Activated CD4-positive, alpha-beta T cell treated with anti-CD3 and anti-CD28 coated beads for 4 hours (primary cell): ENCODE data around the gene NF1.
"Not testable (repeated sequence)": the region's sequence is repeated elsewhere in the genome, so short reads cannot be mapped to it uniquely, and the experiment has no call there.

Experiments
- DNase-seq, 2 donors: peaks; one replicate each; pipeline ENCODE4 v3.0.0-alpha.2; 2020

NF1 gene, protein sequence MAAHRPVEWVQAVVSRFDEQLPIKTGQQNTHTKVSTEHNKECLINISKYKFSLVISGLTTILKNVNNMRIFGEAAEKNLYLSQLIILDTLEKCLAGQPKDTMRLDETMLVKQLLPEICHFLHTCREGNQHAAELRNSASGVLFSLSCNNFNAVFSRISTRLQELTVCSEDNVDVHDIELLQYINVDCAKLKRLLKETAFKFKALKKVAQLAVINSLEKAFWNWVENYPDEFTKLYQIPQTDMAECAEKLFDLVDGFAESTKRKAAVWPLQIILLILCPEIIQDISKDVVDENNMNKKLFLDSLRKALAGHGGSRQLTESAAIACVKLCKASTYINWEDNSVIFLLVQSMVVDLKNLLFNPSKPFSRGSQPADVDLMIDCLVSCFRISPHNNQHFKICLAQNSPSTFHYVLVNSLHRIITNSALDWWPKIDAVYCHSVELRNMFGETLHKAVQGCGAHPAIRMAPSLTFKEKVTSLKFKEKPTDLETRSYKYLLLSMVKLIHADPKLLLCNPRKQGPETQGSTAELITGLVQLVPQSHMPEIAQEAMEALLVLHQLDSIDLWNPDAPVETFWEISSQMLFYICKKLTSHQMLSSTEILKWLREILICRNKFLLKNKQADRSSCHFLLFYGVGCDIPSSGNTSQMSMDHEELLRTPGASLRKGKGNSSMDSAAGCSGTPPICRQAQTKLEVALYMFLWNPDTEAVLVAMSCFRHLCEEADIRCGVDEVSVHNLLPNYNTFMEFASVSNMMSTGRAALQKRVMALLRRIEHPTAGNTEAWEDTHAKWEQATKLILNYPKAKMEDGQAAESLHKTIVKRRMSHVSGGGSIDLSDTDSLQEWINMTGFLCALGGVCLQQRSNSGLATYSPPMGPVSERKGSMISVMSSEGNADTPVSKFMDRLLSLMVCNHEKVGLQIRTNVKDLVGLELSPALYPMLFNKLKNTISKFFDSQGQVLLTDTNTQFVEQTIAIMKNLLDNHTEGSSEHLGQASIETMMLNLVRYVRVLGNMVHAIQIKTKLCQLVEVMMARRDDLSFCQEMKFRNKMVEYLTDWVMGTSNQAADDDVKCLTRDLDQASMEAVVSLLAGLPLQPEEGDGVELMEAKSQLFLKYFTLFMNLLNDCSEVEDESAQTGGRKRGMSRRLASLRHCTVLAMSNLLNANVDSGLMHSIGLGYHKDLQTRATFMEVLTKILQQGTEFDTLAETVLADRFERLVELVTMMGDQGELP (N-terminal part only)

DNA sequence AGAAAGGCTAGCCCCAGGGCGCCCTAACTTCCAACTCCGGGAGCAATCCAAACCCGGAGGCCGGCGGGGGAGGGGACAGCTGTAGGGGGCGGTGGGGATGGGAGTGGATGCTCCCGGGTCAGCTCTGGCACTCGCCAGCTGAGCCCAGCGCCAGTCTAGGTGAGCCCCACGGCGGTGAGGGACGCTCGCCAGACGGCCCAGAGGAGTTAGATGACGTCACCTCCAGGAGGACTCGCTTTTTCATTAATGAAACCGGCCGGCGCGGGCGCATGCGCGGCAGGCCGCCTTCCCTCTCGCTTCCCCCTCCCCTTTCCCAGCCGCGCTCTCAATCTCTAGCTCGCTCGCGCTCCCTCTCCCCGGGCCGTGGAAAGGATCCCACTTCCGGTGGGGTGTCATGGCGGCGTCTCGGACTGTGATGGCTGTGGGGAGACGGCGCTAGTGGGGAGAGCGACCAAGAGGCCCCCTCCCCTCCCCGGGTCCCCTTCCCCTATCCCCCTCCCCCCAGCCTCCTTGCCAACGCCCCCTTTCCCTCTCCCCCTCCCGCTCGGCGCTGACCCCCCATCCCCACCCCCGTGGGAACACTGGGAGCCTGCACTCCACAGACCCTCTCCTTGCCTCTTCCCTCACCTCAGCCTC is at the start of gene NF1:
NF1 (plus strand) TSS at position 378 of the 636 bp plus-strand sequence. CDS start 333 bp downstream, outside the sequence.
- peak; percentile 82 to 87 for DNase-seq

DNA sequence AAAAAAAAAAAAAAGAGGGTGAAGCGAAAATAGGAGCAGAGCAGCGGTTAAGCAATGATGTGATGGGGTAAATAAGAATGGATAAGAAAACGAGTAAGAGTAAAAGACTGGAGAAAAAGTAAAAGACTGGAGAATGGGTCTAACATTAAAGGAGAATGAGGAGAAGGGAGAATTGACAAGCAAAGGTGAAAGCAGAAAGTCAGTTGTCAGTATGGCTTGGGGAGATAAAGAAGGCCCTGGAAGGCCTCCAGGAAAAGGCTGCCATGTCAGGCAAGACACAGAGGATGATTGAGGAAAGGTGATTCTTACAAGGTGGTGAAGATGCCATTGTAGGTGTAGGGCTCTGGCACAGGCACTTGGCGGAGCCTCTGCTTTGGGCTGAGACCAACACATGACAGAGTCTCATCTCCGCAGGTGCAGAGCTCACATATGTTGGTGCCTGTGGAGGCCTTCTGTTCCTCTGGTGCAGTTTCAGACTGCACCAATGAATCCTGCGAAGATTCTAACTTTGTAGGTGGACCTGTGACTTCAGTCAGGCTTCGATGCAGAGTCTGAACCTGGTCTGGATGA is 47.8 kb upstream of the NF1 start:
- DNase-seq, result not testable (repeated sequence)

DNA sequence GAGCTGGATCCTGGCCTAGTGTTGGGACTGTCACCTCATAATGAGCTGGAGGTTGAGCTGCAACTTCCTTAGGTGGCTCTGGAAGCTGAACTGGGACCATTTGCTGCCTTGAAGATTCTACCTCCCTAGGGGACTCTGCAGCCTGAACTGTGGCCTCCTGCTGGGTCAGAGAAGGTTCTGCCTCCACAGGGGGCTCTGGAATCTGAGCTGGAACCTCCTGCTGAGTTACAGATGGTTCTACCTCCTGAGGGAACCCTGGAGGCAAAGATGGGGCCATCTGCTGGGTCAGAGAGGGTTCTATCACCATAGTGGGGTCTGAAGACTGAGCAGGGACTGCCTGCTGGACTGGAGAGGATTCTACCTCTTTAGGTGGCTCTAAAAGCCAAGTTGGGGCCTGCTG is 46.6 kb upstream of the NF1 start:
- no peak for DNase-seq

DNA sequence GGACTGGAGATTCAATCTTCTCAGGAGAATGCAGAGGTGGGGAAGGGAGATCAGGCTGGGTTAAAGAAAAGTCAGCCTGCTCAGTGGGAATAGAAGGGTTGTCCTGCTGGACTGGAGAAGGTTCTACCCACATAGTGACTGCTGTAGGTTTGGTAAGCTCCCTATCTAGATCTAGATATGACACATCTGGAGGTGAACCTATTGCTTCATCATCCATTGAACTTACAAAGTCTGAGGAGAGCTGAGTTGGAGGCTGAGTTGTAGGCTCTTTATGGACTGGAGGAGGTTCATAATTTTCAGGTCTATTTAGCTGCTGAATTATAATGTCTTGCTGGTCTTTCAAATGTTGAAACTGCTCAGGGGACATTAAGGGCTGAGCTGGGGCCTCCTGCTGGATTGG is 46.0 kb upstream of the NF1 start:
- no peak for DNase-seq

DNA sequence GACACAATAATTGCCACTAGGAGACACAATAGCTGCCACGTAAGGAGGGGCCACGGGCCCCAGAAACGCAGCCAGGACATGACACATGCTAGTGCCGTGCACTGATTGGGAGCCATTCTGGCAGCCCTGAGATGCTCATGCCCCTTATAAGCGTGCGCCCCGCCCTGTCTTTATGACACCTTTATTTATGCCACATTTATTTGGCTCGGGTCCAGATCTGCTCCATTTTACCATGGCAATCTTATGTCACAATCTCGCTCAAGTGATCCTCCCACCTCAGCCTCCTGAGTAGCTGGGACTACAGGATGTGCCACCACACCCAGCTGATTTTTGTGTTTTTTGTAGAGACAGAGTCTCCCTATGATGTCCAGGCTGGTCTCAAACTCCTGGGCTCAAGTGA is 43.8 kb upstream of the NF1 start:
- no peak for DNase-seq

DNA sequence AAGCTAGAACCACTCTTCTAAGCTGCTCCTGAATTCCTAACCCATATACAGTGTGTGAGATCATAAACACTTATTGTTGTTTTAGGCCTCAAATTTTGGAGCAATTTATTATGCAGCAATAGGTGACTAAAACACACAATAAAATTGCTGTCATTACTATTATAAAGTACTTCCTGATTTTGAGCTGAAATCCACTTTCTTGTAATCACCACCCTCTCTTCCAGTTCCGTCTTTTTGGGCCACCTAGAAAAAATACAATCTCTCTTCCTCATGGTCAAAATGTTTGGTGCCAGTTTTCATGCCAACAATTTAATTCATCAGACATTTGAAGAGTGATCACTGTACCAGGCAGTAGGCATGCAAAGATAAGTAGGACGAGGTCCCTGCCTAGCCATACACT is 43.3 kb upstream of the NF1 start:
- DNase-seq, result no peak

DNA sequence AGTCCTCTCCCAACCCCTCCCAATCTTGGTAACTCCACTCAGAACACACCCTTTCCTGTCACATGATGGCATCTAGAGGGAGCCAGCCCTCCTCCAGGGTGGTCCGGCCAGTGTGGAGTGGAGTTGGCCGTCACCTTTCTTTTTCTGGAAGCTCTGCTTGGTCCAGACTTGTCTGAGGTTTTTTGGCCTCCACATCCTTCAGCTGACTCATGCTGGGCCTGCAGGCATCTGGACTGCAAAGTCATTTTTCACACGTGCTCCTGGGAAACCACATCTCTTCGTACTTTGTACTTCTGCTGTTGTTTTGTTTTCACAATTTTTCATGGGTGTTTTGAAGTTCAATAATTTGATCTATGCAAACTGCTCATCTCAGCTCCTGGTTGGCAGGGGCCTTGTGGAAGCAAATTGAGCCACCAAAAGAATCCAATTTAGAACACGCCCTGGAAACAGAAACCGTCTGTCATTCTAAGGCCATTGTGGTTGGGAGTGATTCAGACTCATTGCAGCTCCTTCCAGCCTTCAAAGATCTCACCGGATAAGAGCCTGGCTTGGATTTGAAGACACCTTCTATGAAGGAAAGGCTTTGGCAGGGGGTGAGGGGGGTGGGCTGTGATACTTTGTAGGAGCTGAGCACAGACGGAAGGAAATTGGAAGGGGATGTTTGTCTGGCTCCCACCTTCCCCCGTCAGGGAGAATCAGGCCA is 42.4 kb upstream of the NF1 start:
- no peak for DNase-seq

DNA sequence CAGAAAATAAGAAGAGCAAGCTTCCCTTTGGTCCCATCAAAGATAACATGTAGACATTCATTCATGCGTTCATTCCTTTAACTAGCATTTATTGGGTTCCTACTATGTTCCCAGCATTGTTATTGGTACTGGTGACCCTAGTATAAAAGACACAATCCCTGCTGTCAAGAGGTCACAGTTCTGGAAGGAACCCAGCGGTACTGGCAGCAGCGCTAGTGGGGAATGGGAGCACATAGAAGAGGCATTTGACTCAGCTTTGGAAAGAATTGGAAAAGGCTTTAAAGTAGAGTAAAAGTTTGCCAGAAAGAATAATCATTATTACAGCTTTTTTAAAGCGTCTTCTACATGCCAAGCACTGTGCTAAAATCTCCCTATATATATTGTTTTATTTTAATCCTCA is 41.7 kb upstream of the NF1 start:
- DNase-seq, result no peak

DNA sequence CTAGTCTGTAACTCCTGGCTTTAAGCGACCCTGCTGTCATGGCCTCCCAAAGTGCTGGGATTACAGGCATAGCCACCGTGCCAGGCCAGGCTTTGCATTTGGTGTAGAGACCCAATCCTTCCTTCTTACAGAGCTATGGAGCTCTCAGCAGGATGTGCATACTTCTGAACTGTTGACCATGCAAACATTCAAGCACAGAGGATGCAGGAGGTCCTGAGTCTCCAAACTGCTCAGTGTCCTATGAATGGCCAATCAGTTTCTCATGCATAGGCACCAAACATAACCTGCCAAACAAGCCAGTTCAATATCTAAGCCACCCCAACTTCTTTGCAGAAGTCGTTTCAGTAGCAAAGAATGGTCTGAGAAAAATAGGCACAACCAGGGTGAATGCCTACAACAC is 40.0 kb upstream of the NF1 start:
- no peak for DNase-seq

DNA sequence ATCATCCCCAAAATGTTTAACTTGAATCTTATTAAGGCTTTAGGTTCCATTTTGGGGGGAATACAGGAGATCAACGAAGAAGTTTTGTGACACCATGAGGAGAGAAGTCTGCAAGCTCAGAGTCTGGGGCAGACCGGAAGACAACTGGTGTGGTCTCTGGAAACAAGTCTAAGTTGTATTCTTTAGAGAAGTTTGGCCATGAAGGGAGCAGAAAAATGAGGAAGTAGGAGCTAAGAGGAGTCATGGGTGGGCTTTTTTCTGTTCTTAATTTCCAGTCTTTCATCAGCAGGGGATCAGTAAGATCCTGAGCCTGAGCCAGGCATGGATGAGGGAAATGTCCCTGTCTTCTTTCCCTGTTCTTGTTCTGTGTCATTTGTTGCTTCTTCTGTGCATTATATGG is 35.8 kb upstream of the NF1 start:
- DNase-seq, result no peak

DNA sequence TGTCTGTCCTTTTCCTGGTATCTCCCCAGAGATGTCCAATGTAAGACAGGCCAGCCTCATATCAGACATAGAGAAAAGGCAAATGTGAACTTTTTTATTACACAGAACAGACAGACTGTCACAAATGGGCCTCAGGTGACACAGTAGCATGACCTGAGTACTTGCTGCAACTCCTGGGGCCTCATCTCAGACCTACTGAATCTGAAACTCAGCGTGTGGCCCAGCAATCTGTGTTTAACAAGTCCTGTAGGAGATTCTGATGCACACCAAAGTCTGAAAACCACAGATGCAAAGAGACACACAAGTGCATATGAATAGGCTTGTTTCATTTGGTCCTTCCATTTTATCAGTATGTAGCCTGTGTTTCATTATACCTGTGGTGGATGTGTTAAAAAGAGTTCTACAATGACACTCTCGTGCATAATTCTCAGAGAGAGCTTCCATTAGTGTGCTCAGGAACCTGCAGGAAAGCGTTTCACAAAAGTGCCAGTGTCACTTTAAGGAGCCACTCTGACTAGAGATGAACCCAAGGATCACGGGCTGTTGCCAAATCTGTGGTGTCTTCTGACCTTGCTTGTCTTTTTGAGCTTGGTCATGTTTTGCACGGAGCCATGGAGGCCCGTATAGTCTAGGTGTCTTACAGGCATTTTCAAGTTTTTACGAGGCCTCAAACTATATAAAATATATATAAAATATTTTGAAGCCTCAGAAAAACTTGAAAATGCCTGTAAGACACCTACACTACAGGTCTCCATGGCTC is 33.8 kb upstream of the NF1 start:
- no peak for DNase-seq

DNA sequence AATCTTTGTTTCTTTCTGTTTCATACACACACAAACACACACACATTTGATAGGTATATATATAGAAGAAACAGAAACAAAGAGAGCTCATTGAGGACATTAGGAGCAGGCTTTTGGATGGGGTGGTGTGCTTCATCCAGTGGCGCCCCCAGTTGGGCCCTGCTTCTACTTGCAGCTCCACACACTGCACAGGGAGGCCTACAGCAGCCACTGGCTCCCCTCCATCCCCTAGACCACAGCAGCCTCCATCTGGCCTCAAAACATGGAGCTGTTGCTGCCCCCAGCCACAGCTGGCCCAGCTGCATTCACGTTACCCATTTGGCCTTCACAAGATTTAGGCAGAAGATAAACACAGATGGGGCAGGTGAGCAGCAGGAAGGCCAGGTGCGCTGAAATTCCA is 33.1 kb upstream of the NF1 start:
- DNase-seq, result no peak

DNA sequence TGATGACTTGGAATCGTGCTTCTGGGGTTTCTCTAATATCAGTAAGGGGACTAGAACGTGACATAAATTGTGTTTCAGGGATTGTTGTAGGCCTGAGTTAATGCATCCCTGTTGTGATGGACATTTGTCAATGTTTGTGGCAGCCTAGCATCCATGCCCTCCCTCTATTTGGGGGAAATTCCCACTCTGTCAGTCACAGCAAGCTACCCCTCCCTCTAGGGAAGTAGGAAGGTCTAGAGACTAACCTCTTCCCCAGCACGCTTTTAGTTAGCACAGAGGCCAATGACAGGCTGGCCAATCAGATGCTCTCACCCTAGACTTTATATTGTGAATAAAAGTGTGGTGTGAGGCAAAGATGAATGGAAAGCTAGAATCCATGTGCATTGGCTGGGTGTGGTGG is 32.4 kb upstream of the NF1 start:
- no peak for DNase-seq

DNA sequence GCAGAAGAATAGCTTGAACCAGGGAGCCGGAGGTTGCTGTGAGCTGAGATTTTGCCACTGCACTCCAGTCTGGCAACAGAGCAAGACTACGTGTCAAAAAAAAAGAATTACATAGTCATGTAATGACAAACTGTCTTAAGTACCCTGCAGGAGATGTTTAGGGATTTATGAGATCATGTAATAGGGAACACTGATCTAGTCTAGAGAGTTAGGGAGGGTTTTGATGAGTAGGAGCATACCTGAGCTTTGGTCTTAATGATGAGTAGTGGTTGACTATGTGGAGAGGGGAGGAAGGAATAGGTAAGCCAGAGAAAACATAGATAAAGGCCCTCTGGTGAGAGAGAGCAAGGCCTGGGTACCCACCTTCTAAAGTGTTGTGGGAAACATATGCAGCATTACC is 30.1 kb upstream of the NF1 start:
- DNase-seq, result no peak

DNA sequence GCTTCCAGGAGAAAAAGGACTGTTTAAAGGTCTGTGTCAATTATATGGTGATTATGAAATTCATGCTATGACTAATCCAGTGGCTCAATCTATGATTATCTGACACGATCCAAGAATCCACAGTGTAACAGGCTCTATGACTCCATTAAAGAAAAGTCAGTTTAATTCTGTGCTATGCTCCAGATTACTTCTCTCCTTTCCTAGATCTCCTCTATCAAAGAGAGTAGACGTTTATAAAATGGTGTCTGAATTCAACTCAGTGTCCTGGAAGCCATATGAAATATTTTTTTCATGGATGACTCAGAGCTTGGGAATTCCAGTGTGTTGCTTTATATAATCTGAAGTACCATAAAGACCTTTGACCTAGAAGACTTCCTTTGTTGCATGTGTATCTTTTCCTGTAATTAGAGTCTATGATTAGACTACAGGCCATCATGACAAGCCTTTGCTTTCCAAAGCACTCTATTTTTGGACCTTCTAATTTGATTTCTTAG is 27.0 kb upstream of the NF1 start:
- DNase-seq, result no peak

DNA sequence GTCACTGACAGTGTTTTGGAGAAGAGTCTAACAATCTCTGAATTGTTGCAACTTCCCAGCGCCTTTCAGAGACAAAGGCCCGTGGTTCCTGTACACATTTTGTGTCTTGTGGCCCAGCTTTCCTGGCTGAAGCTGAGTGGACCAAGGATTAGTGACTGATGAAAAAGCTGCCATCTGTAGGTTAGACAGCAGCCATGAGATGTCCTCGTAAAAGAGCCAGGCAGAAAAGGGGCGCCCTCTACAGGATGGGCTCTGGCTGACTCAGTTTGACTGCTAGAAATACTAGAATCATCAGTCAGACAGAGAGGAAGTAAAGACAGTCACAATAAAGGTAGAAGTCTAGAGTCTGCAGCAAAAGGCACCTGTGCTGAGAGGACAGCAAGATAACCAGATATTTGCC is 26.5 kb upstream of the NF1 start:
- DNase-seq, result peak; percentile 11 to 38

DNA sequence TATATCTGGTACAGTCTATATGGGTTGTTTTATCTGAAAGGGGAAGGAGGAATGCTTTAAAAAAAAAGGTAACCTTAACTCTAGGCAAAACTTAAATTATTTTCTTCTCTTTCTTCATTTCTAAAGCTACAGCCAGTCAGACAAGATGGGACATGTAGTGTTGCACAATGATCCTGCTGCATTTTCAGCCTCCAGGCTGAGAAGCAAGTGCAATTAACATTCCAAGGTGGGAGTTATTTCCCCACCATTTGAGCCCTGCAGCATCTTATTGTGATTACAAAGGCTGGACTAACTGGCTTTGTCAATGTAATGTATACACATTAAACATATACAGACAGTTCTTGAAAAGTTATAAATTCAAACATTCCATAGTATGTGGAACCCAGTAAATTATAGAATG is 22.6 kb upstream of the NF1 start:
- DNase-seq, result no peak

DNA sequence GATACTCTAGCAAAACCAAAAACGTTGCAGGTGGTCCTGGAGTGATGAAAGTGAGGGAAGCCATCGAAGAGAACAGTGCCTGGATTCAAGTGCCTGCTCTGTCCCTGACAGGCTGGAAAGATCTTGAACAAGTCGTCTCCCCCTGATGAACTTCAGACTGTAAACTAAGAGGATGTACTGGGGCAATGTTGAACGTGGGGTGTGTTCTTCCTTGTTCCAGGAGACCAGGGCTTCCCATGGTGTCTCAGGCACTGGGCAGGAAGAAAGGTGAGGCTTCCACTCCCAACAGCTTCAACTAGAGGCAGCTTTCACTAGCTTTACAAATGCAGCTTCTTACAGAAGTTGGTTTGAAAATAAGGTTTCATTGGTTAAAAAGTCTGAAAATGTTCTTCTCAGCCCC is 21.4 kb upstream of the NF1 start:
- no peak for DNase-seq

DNA sequence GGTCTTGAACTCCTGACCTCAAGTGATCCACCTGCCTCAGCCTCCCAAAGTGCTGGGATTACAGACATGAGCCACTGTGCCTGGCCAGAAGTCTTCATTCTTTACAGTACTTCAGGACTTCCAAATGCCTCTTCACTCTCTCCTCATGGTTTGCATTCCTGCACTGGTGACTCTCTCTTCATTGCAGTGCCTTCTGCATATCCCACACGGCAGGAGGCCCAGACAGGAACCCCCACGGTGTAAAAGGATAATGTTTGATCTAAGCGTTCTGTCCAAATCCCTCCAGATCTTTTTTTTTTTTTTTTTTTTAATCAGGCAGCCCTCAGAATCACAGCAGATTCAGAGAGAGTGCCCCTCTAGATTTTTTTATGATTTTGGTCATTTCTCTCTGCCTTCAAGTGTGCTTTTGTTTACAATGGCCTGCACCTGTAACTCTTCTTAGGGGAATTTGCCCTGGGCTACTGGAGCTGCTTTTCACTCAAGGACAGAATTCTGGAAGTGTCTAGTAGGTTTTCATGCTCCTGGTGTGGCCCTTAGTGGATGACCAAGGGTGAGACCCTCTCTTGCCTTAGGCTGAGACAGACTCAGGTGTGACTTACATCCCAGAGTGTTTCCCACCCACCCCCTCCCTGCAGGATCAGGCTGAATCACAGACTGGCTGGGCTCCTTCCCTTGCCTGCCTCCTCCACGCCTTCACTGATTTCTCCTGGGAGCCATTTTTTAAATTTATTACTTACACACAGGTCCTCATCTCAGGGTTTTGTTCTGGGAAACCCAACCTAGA is 19.8 kb upstream of the NF1 start:
- no peak for DNase-seq

DNA sequence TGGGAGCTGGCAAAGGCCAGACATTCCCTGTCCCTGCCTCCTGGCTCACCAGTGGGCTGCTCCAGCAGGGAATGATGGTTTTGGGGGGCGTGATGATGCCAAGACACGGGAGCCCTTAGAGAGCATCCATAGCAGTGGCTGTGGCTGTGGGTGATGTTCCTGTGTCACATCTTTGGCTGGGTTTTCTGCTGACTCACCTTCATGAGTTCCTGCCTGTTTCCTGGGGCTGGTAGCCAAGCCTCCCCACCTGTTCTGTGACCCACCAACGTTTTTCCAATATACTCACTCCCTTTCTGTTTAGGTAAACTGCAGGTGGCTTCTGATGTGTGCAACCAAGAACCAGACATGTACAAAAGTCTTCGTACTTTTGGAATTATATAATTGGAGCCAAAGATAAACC is 16.5 kb upstream of the NF1 start:
- no peak for DNase-seq
